GM12865 (cell line): Measurements from ENCODE around the gene ATXN7L1.

Source experiments
- DNase-seq: peaks from one replicate; pipeline ENCODE4 v3.0.0; 2010; ENCODE audit warnings: low read depth
- H3K4me3 ChIP-seq: 2 replicates; pipeline ENCODE4 v1.5.1; 2011; ENCODE audit warnings: mild to moderate bottlenecking, low read depth, low read length, control low read depth
- CTCF ChIP-seq: IDR thresholded peaks from 2 replicates; pipeline ENCODE4 v1.5.1; 2011; ENCODE audit warnings: low read length, control low read depth, low read depth, inconsistent platforms; ENCODE audit not compliant: insufficient read depth; ENCODE audit errors: missing control alignments

Gene ATXN7L1

GRCh38 chr7:105782391-105783042 lies 93.9 kb downstream of the ATXN7L1 start:
- no peak for TF ChIP-seq CTCF
- no peak overlapping the region for H3K4me3 ChIP-seq
- no peak for DNase-seq

- no peak for TF ChIP-seq CTCF
- no peak overlapping the region for H3K4me3 ChIP-seq
- DNase-seq = no peak
Observed at GRCh38 chr7:105779856-105780780, 96.3 kb downstream of the ATXN7L1 start.

GRCh38 chr7:105778956-105779355 lies 97.4 kb downstream of the ATXN7L1 start:
- no peak for TF ChIP-seq CTCF

GRCh38 chr7:105776986-105777910 lies 99.2 kb downstream of the ATXN7L1 start:
- H3K4me3 ChIP-seq = no peak overlapping the region
- TF ChIP-seq CTCF = no peak
- DNase-seq = no peak

More at GRCh38 chr7:105778956-105779355, 97.4 kb downstream of the ATXN7L1 start:
- no peak overlapping the region for H3K4me3 ChIP-seq
- DNase-seq = no peak

- H3K4me3 ChIP-seq = no peak overlapping the region
- no peak for DNase-seq
- TF ChIP-seq CTCF = no peak
Observed at GRCh38 chr7:105776068-105776790, 100.2 kb downstream of the ATXN7L1 start.

- TF ChIP-seq CTCF = no peak
- DNase-seq = no peak
- H3K4me3 ChIP-seq = no peak overlapping the region
Observed at GRCh38 chr7:105775580-105775979, 100.8 kb downstream of the ATXN7L1 start.
